Kidney (tissue), 14 donors: Measurements from ENCODE around the gene FOSL2. TPM values are rescaled to one million over a fixed set of nuclear protein-coding genes. Genes with fewer than 3 reads are reported as not detected.

Experiments used
- DNase-seq, 5 donors: peaks; one replicate each; pipeline ENCODE4 v3.0.0-alpha.2; 2013 to 2020
- FAIRE-seq: peaks from 2 replicates; lab custom pipeline; 2012; peaks lifted over from hg19 to GRCh38; lab: Jason Lieb, UNC
- H3K27ac ChIP-seq, 2 donors: one replicate each; pipeline ENCODE4 v1.7.0; 2013; ENCODE audit warnings: low read depth in 2 of 2, low read length in 2 of 2, inconsistent platforms in 1 of 2
- H3K27me3 ChIP-seq: one replicate; pipeline ENCODE4 v1.7.1; 2013; ENCODE audit warnings: low read length, inconsistent platforms; ENCODE audit not compliant: control insufficient read depth, insufficient read depth
- H3K36me3 ChIP-seq, 3 donors: one replicate each; pipeline versions ENCODE4 v1.7.0 to v1.7.1; 2013; ENCODE audit warnings: low read length in 3 of 3, control low read depth in 1 of 3, inconsistent platforms in 1 of 3; ENCODE audit not compliant: insufficient read depth in 3 of 3, control insufficient read depth in 2 of 3
- H3K4me1 ChIP-seq, 3 donors: one replicate each; pipeline versions ENCODE4 v1.7.0 to v1.7.1; 2013; ENCODE audit warnings: low read length in 3 of 3, inconsistent platforms in 1 of 3, low read depth in 1 of 3; ENCODE audit not compliant: control insufficient read depth in 2 of 3, insufficient read depth in 2 of 3
- H3K4me3 ChIP-seq, 3 donors: one replicate each; pipeline versions ENCODE4 v1.7.0 to v1.8.1; 2013; ENCODE audit warnings: low read length in 3 of 3, control low read depth in 1 of 3, inconsistent platforms in 1 of 3
- H3K9ac ChIP-seq, 3 donors: one replicate each; pipeline versions ENCODE4 v1.7.0 to v1.7.1; 2013; ENCODE audit warnings: low read length in 3 of 3, control low read depth in 1 of 3, inconsistent platforms in 1 of 3
- H3K9me3 ChIP-seq, 3 donors: one replicate each; pipeline versions ENCODE4 v1.7.0 to v1.7.1; 2013; ENCODE audit warnings: low read length in 3 of 3, control low read depth in 1 of 3, inconsistent platforms in 1 of 3; ENCODE audit not compliant: control insufficient read depth in 2 of 3, insufficient read depth in 1 of 3
- CTCF ChIP-seq: IDR thresholded peaks from 3 replicates; pipeline ENCODE4 v1.5.1; 2012; ENCODE audit warnings: mild to moderate bottlenecking, moderate library complexity, borderline replicate concordance; ENCODE audit not compliant: insufficient read depth; ENCODE audit errors: extremely low read depth
- intact Hi-C: fragments of 100-400 bp; cut with DNase I; formaldehyde crosslinking; loops from one replicate; pipeline ENCODE4 v1.11.1; 2022
- polyA plus RNA-seq: library from polyadenylated mRNA; stranded (reverse); fragments of 350-450 nt; fragmentation: Illumina TruSeq; extraction: RNeasy Lipid Tissue Mini Kit (QIAGEN cat#74804); gene quantifications from one replicate; pipeline ENCODE4 v1.2.3, GENCODE V29; 2014; ENCODE audit warnings: low read depth, low replicate concordance; ENCODE audit not compliant: insufficient read depth
- total RNA-seq: library from RNA; stranded (reverse); fragmentation: NEBNext Ultra II Directional; extraction: Animal tissue kit (Norgen Biotek cat#: 25700); gene quantifications from one replicate; pipeline ENCODE4 v1.2.1, GENCODE V29; 2021
- donor health status: control.
- donor health status: control.
- donor health status: control.
- donor health status: control.
- donor health status: control.
- donor health status: DM: yes; HTN: yes; CAD: no.
- donor health status: Normal renal cell carcinoma (clear cell type).

Gene FOSL2
- total and polyA plus RNA-seq, 2 donors from 2014 or later: 20.6 to 149 TPM

GRCh38 chr2:28435241-28435640 is 42.6 kb downstream of the FOSL2 start:
- Histone ChIP-seq H3K9ac (no peak overlapping the region), H3K27ac (peak overlapping the region; percentile 9 to 84), H3K4me3 (no peak overlapping the region), H3K27me3 (no peaks in the 10 kb centered on the region), H3K36me3 (no peaks in the 10 kb centered on the region), H3K4me1 (peaks cover 0 to 24% (median 19%) of the 10 kb centered on the region in 3 donors), H3K9me3 (peaks cover 0 to 6% (median 0%) of the 10 kb centered on the region in 3 donors)
- DNase-seq (no peak), FAIRE-seq (no peak)
- intact Hi-C loops: no loop called here
- TF ChIP-seq CTCF: no peak

- DNase-seq (peak in 1 of 5 donors; percentile 46), FAIRE-seq (no peak)
- Histone ChIP-seq H3K9ac (peak overlapping the region in 1 of 3 donors; percentile 26), H3K36me3 (no peaks in the 10 kb centered on the region), H3K4me3 (no peak overlapping the region), H3K27ac (peak overlapping the region; percentile 49 to 86), H3K27me3 (no peaks in the 10 kb centered on the region), H3K4me1 (peaks cover 0 to 24% (median 19%) of the 10 kb centered on the region in 3 donors), H3K9me3 (peaks cover 0 to 6% (median 0%) of the 10 kb centered on the region in 3 donors)
- intact Hi-C loops: no loop called here
- no peak for TF ChIP-seq CTCF
These were observed 43.2 kb downstream of the FOSL2 start for GRCh38 chr2:28435814-28436351.

GRCh38 chr2:28436525-28437051 is 43.9 kb downstream of the FOSL2 start:
- FAIRE-seq (no peak), DNase-seq (peak in 2 of 5 donors; percentile 46 to 91)
- Histone ChIP-seq H3K9me3 (peaks cover 0 to 6% (median 0%) of the 10 kb centered on the region in 3 donors), H3K4me3 (no peak overlapping the region), H3K4me1 (peaks cover 0 to 24% (median 19%) of the 10 kb centered on the region in 3 donors), H3K36me3 (no peaks in the 10 kb centered on the region), H3K27ac (peak overlapping the region; percentile 49 to 86), H3K9ac (peak overlapping the region in 1 of 3 donors; percentile 26), H3K27me3 (no peaks in the 10 kb centered on the region)
- intact Hi-C loops: no loop called here
- no peak for TF ChIP-seq CTCF
